Nephron (organoid): ENCODE measurements around the gene PSMD9.

ENCODE experiments used
- H3K27ac Mint-ChIP-seq, 3 experiments: 2 replicates each; pipeline ENCODE4 v1.8.0; 2020; ENCODE audit warnings: mixed read lengths in 3 of 3, mild to moderate bottlenecking in 2 of 3, moderate library complexity in 1 of 3
- H3K27me3 Mint-ChIP-seq: 2 replicates; pipeline ENCODE4 v1.8.0; 2021; ENCODE audit warnings: low read depth, mild to moderate bottlenecking, moderate library complexity, mixed read lengths
- H3K36me3 Mint-ChIP-seq: 2 replicates; pipeline ENCODE4 v1.8.0; 2020; ENCODE audit warnings: low read depth, mixed read lengths
- H3K4me1 Mint-ChIP-seq: 2 replicates; pipeline ENCODE4 v1.8.0; 2020; ENCODE audit warnings: mixed read lengths
- H3K4me3 Mint-ChIP-seq, 3 experiments: 2 replicates each; pipeline ENCODE4 v1.8.0; 2020; ENCODE audit warnings: mild to moderate bottlenecking in 3 of 3, mixed read lengths in 3 of 3, moderate library complexity in 2 of 3
- H3K9me3 Mint-ChIP-seq: 2 replicates; pipeline ENCODE4 v1.8.0; 2020; ENCODE audit warnings: mixed read lengths
- CTCF ChIP-seq, 3 experiments: fragments of 200-600 bp; sonication (generic); IDR thresholded peaks; one replicate each; pipeline ENCODE4 v1.5.0; 2021; ENCODE audit warnings: antibody characterized with exemption in 3 of 3; ENCODE audit not compliant: unreplicated experiment in 3 of 3

PSMD9 gene

GRCh38 chr12:121953117-121953692 lies 64.6 kb downstream of the PSMD9 start:
- no peaks in the 10 kb centered on the region for H3K9me3 Mint-ChIP-seq
- H3K4me3 Mint-ChIP-seq, result no peak overlapping the region
- H3K4me1 Mint-ChIP-seq, result no peaks in the 10 kb centered on the region
- TF ChIP-seq CTCF (IDR thresholded peaks at IDR 0.05; ENCODE audit: unreplicated experiment in 3 of 3), result no peak
- H3K36me3 Mint-ChIP-seq, result no peaks in the 10 kb centered on the region
- no peak overlapping the region for H3K27ac Mint-ChIP-seq
- H3K27me3 Mint-ChIP-seq, result no peaks in the 10 kb centered on the region

- TF ChIP-seq CTCF (IDR thresholded peaks at IDR 0.05; ENCODE audit: unreplicated experiment in 3 of 3), result no peak
- Mint-ChIP-seq H3K9me3 (no peaks in the 10 kb centered on the region), H3K4me1 (no peaks in the 10 kb centered on the region), H3K27ac (no peak overlapping the region), H3K4me3 (no peak overlapping the region), H3K36me3 (no peaks in the 10 kb centered on the region), H3K27me3 (no peaks in the 10 kb centered on the region)
These were observed 65.1 kb downstream of the PSMD9 start for GRCh38 chr12:121953695-121954094.

- peak; percentile 38 to 53 (median 47) for TF ChIP-seq CTCF (IDR thresholded peaks at IDR 0.05; ENCODE audit: unreplicated experiment in 3 of 3)
- no peaks in the 10 kb centered on the region for H3K9me3 Mint-ChIP-seq
- no peak overlapping the region for H3K27ac Mint-ChIP-seq
- H3K36me3 Mint-ChIP-seq, result no peaks in the 10 kb centered on the region
- H3K4me3 Mint-ChIP-seq, result no peak overlapping the region
- no peaks in the 10 kb centered on the region for H3K4me1 Mint-ChIP-seq
- H3K27me3 Mint-ChIP-seq, result no peaks in the 10 kb centered on the region
These were observed 67.0 kb downstream of the PSMD9 start for GRCh38 chr12:121955258-121956237.

GRCh38 chr12:121957861-121958515 lies 69.4 kb downstream of the PSMD9 start:
- no peak for TF ChIP-seq CTCF (IDR thresholded peaks at IDR 0.05; ENCODE audit: unreplicated experiment in 3 of 3)
- no peak overlapping the region for H3K4me3 Mint-ChIP-seq

GRCh38 chr12:121958541-121959240 lies 70.1 kb downstream of the PSMD9 start:
- no peak for TF ChIP-seq CTCF (IDR thresholded peaks at IDR 0.05; ENCODE audit: unreplicated experiment in 3 of 3)

More at GRCh38 chr12:121957861-121958515, 69.4 kb downstream of the PSMD9 start:
- no peak overlapping the region for H3K27ac Mint-ChIP-seq
- H3K9me3 Mint-ChIP-seq, result no peaks in the 10 kb centered on the region
- no peaks in the 10 kb centered on the region for H3K4me1 Mint-ChIP-seq
- H3K36me3 Mint-ChIP-seq, result no peaks in the 10 kb centered on the region
- H3K27me3 Mint-ChIP-seq, result peaks cover 4% of the 10 kb centered on the region

More at GRCh38 chr12:121958541-121959240, 70.1 kb downstream of the PSMD9 start:
- no peaks in the 10 kb centered on the region for H3K9me3 Mint-ChIP-seq
- H3K27me3 Mint-ChIP-seq, result peaks cover 7% of the 10 kb centered on the region
- no peaks in the 10 kb centered on the region for H3K4me1 Mint-ChIP-seq
- no peak overlapping the region for H3K27ac Mint-ChIP-seq
- H3K36me3 Mint-ChIP-seq, result no peaks in the 10 kb centered on the region
- no peak overlapping the region for H3K4me3 Mint-ChIP-seq
